Myocyte (in vitro differentiated cells): ENCODE results near the gene STK38. TPM values are rescaled to one million over a fixed set of nuclear protein-coding genes. Genes with fewer than 3 reads are reported as not detected.
"Not testable (repeated sequence)": the region's sequence is repeated elsewhere in the genome, so short reads cannot be mapped to it uniquely, and the experiment has no call there.

Experiments
- DNase-seq: peaks from one replicate; pipeline ENCODE4 v3.0.0-alpha.2; 2012; ENCODE audit warnings: low read depth
- polyA plus RNA-seq: library from polyadenylated mRNA; unstranded; fragments of >200 nt; gene quantifications from one replicate; pipeline ENCODE4 v1.2.1, GENCODE V29; 2012; ENCODE audit warnings: missing spikeins
- total RNA-seq: library from RNA; depleted of rRNA; stranded (reverse); fragments of >200 nt; gene quantifications from 2 replicates; pipeline ENCODE4 v1.2.3, GENCODE V29; 2014

STK38 gene
- total RNA-seq: 39.8 and 47.4 TPM in 2 replicates
- 44.2 TPM for polyA plus RNA-seq

DNA sequence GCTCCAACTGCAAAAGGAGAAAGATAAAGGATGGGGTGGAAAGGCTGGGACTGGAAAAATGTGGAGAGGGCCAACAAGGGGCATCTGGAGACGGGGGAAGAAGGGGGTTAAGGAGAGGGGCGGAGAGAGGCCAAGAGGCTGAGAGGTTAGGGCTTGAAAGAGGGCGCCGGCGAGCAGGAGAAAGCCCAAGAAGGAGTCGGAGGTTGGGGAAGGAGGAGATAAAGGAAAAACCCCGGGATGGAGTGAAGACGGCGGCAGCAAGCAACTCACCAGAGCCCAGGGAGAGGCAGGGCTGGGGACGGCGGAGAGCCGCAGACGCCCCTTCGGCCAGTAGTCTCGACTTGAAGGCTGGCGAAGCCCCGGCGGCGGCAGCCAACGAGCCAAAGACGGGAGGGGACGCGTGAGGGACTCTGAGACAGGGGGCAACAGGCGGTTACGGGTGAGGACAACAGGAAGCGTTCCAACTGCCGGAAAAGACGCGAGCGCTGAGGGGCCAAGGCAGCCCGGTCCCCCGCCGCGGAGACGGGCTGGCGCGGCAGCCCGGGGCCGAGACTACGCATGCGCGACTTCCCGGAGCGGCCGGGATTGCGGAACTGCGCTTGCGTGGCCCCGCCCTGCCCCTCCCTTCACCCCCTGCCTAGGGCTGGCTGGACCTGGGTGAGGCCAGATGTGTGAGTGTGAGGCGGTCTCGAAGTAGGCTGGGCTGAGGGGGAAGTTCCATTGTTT, at the start of gene STK38:
Gene STK38 (minus strand): TSS at position 560 of the 726 bp plus-strand sequence. CDS start 7,277 bp downstream, outside the sequence.
- DNase-seq: peak; percentile 83

- no peak for DNase-seq
These were observed 49.1 kb upstream of the STK38 start for GRCh38 chr6:36596356-36596755.

DNA sequence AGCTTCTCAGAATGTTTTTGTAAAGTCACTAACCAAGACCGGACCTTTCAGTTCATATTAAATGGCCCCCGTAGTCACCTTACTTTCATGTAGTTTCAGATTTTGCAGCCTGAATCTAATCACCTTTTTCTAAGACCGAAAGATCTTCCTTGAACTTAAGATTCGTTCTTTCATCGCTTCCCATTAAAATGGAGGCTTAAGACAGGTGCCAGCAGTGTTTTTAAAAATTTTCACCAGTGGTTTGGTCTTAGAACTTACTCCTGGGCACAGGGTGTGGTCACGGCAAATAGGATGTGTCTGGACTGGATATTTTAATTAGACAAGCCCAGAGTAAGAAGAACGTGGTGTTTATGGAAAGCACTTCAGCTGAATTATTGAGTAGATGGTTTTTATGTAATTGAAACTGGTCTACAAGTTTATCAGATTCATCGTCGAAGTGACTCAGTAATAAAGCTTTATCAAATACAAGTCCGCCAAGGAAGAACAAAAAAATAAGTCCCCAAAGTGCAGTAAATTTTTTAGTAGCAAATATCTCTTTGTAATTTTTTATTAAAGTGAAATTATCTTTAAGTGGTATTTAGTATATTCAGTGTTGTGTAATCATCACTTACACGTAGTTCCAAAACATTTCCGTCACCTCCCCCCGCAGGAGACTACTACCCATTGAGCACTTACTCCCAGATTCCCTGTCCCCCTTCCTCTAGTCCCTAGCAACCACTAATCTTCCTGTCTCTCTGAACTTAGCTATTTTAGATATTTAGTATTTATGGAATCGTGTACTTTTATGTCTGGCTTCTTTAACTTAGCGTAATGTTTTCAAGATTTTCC, 47.8 kb upstream of the STK38 start:
- peak; percentile 53 for DNase-seq

- peak; percentile 98 for DNase-seq
These were observed 46.9 kb upstream of the STK38 start, which contains the start of gene SRSF3 for GRCh38 chr6:36594029-36594815. Gene SRSF3 (plus strand): TSS chr6:36594362. CDS start chr6:36596763, 2,401 bp downstream.

DNA sequence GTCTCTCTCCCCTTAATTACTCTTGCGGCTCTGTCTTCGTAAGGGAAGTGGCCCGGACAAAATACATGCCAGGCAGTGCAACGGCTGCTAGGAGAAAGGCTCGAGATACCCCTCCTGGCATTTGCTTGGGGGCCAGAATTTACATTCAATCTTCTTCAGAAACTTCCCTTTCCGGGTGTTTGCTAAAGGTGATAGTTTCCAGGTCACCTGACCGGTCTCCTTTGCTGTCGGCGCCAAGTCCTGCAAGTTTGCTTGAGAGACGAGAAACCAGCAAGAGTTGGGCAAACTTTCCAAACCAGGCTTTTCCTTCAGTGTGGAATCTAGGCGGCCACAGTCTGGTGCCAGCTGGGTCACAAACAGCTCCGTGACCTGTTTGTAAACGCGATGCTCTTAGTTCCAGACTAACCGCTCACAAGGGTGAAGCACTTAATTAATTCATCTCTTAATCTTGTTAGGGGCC, 46.3 kb upstream of the STK38 start:
- DNase-seq: no peak

GRCh38 chr6:36592221-36592655, 45.0 kb upstream of the STK38 start:
- DNase-seq: no peak

GRCh38 chr6:36590237-36590636, 43.0 kb upstream of the STK38 start:
- DNase-seq: peak; percentile 77

DNA sequence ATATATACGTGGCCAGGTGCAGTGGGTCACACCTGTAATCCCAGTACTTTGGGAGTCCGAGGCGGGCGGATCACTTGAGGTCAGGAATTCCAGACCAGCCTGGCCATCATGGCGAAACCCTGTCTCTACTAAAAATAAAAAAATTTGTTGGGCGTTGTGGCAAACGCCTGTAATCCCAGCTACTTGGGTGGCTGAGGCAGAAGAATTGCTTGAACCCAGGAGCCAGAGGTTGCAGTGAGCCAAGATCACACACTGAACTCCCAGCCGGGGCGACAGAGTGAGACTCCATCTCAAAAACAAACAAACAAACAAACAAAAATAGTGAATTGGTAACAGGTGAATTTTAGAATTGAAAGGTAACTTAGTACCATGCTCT, 41.7 kb upstream of the STK38 start:
- DNase-seq: not testable (repeated sequence)

DNA sequence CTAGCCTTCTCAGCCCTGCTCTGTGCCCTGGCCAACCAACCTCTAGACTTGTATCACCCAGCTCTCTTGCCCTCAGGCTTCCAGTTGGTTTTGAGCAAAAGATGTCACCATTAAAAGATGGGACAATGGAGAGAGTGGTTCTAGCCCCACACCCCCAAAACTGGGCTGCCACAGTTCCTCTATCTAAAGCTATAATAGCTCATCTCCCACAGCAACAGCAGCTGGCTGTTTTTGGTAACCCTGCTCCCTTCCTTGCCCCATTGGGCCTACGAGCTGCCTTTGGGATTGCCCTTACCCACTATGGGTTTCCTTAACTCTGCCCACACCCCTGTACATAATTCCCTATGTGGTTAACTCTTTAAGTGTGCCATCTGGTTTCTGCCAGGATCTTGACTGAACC, 39.3 kb upstream of the STK38 start:
- no peak for DNase-seq

DNA sequence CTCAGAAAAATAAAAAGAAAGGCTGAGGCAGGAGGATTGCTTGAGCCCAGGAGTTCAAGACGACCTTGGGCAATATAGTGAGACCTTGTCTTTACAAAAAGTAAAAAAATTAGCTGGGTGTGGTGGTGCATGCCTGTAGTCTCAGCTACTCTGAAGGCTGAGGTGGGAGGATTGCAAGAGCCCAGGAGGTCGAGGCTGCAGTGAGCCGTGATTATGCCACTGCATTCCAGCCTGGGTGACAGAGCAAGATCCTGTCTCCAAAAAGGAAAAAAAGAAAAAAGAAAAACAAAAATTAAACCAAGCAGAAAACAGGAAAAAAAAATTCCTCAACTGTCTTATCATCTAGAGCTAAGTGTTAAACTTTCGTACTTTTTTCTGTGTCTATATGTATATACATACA, 34.4 kb upstream of the STK38 start:
- no peak for DNase-seq

GRCh38 chr6:36580184-36580526, 32.9 kb upstream of the STK38 start:
- no peak for DNase-seq

GRCh38 chr6:36578431-36578830, 31.2 kb upstream of the STK38 start:
- DNase-seq: no peak

DNA sequence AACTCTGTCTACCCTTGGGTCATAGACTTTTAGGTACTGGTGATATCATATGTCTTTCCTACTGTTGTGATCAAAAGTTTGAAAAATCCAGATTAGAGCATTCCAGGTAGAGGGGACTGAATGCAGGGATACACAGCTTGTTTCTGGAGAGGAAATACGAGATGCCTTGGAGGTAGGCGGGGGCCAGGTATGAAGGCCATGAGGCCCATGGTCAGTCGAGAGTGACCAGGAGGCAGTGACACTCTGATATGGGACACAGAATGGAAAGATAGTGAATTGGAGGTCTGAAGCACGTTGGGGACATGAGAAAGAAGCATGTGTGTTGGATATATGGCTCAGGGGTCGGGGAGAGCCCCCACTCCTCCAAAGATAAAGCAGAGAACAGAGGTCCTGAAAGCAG, 30.8 kb upstream of the STK38 start:
- DNase-seq: no peak

DNA sequence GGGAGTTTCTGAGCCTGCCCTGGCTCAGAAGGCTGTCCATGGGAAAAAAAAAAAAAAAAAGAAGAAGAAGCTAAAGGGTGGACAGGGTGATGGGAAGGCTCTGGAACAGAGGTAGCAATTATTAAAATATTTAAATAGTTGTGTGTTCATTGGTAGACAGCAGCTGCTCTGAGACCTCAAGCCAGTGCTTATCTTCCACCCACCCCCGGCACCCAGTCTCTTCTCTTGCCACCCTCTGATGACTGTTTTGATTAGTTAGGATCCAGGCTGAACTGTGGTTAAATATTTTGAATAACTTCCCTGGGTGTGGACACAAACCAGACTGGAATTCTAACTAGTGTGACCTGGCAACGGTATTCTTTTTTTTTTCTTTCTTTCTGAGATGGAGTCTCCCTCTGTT, 30.0 kb upstream of the STK38 start:
- peak; percentile 97 for DNase-seq

DNA sequence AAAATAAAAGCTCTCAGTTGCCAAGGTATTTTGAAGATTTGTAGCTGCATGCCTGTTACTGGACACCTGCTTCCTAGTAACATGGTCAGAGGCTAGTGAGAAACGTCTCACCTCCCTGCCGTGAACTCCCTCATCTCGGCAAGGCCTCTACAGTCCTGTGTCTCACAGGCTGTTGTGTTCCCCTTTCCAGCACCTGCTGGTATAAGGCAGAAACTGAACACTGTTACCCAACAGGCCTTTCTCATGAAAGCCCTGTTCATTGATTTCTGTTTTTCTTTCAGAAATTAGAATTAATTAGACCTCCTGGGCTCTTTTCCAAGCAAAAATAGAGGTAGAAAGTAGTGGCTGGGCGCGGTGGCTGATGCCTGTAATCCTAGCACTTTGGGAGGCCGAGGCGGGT, 29.3 kb upstream of the STK38 start:
- no peak for DNase-seq

DNA sequence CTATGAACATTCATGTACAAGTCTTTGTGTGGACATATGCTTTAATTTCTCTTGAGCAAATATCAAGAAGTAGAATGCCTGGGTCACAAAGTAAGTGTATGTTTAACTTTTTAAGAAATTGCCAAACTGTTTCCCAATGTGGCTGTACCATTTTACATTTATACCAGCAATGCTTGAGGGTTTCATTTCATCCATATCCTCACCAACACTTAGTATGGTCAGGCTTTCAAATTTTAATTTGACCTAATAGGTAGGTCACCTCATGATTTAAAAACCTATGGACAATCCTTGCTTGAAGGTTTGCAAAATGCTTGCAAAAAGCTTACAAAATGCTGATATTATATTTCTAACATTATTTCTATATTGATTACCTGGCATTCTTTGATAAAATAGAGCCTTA, 27.4 kb upstream of the STK38 start:
- DNase-seq: no peak

DNA sequence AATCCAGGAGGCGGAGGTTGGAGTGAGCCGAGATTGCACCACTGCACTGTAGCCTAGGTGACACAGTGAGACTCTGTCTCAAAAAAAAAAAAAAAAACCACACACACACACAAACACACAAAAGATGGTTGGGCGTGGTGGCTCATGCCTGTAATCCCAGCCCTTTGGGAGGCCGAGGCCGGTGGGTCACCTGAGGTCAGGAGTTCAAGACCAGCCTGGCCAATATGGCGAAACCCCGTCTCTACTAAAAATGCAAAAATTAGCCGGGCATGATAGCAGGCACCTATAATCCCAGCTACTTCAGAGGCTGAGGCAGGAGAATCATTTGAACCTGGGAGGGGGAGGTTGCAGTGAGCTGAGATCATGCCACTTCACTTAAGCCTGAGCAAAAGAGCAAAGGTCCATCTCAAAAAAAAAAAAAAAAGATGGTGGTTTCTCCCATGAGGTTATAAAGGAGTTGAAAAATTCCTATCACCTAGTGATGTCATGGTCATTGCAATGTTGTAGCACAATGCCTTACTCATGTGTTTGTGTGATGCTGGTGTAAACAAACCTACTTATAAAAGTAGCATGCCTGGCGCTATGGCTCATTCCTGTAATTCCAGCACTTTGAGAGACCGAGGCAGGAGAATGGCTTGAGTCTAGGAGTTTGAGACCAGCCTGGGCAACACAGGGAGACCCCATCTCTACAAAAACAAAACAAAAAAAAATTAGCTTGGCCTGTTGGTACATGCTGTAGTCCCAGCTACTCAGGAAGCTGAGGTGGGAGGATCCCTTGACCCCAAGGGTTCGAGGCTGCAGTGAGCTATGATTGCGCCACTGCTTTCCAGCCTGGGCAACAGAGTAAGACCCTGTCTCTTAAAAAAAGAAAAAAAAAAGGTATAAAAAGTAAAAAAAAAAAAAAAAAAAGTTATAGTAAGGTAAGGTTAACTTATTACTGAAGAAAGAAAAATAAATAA, 25.4 kb upstream of the STK38 start:
- not testable (repeated sequence) for DNase-seq

- no peak for DNase-seq
These were observed 24.1 kb upstream of the STK38 start for GRCh38 chr6:36571122-36572043.

DNA sequence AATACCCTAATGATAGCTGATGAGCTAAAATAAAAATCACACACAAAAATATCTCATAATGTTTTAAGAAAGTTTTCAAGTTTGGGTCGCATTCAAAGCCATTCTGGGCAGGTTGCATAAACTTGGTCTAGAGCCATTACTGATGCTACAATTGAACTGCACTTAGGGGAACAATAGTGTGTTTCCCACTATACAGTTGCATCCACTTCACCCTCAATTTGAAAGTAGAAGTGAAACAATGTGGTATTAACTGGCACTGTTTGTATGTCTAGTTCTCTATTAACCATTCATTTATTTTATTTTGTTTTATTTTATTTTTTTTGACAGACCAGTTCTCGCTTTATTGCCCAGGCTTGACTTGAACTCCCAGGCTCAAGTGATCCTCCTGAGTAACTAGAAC, 23.0 kb upstream of the STK38 start:
- no peak for DNase-seq
